NCI-H774 (cell line): ENCODE data around the gene RGMA.

Source experiments
- DNase-seq: peaks from one replicate; lab custom pipeline; 2025; lab: John Stamatoyannopoulos, UW

Gene RGMA

GRCh38 chr15:93017526-93017925 lies 71.5 kb downstream of the RGMA start:
- DNase-seq = no peak

- DNase-seq = no peak
These were observed 76.2 kb downstream of the RGMA start for GRCh38 chr15:93012786-93013185.

- no peak for DNase-seq
These were observed 81.0 kb downstream of the RGMA start for GRCh38 chr15:93007994-93008393.

DNA sequence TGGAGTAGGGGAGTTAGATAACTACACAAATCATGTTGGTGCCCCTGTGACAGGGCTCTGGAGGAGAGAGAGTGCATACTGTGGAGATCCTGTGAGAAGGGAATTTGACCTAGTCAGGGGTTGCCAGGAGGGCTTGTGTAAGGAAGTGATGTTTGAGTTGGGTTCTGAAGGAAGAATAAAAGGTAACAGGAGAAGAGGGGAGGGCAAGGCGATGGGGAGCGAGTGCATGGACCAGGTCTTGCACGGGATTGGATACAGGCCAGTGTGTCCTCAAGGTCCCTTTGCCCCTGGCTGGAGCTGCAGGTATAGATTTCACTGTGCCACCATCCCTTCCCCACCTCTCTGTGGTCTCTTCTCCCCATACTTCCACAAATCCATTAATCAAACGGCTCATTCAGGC lies 83.9 kb downstream of the RGMA start:
- DNase-seq = no peak

GRCh38 chr15:93001881-93002280 lies 87.1 kb downstream of the RGMA start:
- DNase-seq = no peak

DNA sequence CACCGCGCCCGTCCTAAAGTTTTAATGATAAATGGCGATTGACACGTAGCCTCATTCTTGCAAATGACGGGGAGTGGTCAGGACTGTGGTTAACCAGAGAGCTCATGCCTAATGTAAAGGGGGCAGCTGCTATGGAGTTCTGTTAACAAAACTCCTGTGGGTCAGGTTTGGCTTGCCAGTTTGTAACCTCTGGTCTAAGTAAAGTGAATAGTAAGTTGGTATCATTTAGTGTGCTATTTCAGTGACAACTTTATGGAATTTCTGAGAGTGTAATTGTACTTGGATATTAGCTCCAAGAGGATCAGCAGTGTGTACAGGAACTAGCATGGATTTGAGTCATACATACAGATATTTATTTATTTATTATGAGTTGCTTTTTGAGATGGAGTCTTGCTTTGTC lies 87.9 kb downstream of the RGMA start:
- DNase-seq = no peak

- DNase-seq = no peak
These were observed 91.2 kb downstream of the RGMA start for GRCh38 chr15:92997821-92998220.

DNA sequence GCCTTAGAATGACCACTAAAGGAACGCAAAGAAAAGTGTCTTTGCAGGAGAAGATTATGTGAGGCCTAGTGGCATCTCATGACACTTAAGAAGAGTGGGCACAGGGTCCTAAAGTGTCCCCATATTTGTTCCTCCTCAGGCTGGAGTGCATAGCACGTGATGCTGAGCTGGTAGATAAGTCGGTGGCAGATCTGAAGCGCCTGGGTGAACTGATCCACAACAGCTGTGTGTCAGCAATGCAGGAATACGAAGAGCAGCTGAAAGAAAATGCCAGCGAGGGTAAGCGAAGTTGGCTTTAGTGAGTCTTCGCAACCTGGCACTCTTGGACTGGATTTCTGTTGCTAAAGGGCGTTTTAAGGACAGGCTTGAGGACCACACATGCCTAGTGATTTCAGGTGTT lies 96.3 kb downstream of the RGMA start:
- no peak for DNase-seq

DNA sequence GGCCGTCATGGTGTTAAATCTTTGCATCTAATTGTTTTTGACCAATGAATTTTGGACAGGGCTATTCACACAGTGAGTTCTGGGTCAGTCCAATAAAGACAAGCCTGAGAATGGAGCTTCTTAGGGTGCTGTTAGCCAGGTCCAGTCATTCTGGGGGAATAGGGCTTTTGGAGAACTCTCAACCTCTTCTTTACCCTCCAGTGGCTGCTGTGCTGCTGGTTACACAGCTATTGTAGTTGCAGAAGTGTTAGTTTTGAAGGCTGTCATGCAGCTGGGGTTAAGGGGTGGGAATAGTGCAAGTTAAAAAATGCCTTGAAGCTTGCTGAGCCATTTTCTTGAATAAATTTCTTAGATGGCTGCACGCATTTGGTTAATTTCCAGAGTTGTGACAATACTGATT lies 99.0 kb downstream of the RGMA start:
- no peak for DNase-seq

DNA sequence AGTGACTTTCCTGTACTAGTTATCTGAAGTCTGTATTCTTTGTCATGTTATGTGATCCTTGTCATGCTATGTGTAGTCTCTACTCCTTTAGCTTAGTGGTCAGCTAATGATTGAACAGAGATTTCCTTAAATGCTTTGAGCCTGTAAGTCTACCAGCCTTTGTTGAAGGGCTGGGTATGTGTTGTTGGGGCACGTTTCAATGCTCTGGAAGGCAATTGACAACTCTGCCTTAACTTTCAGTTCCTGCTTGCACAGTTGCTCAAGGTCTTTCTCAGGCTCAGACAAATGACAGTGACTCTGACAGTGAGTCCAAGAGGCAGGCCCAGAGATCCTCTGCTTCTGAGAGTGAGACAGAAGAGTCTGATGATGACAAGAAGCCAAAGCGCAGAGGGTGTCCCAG lies 99.5 kb downstream of the RGMA start:
- no peak for DNase-seq
